ENCODE data around the gene MAST4.

The MAST4 gene

DNA sequence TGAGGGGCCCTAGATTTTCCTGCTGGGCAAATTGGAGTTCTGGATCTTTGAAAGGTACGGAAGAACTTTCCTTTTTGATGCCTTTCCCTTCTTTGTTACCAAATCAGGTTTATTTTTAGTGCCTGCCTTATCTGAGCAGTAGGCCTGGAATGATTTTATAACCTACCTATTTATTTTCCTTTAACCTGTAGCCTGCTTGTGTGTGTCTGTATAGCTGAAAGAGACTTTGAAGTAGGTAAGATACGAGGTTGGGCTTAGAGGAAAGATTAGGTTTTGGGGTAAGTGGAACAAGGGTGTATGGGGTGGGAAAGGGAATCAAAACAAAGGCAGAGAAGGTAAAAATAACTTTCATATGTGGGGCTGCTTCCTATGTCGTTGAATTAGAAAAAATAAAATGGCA, 389.2 kb downstream of the MAST4 start:
- no peak for DNase-seq (ENCODE audit: low read depth in 1 of 2, low spot score in 1 of 2)

DNA sequence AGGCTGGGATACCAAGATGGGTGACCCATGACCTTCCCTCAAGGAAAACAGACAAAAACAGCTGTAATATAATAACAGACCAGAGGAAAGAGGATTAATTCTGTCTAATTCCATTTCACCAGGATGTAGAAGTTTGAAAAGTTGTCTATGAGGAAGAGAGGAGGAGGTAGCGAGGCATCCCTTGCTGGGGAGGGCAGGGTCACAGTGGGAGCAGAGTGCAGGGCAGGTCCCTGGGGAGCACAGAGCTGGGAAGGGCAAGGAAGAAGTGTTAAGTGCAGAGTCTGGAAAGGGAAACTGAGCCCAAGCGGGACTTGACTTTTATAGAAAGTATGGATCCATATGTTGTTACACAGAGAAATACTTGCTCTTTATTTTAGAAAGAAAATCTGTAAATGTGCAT, 389.8 kb downstream of the MAST4 start:
- no peak for DNase-seq (ENCODE audit: low read depth in 1 of 2, low spot score in 1 of 2)

DNA sequence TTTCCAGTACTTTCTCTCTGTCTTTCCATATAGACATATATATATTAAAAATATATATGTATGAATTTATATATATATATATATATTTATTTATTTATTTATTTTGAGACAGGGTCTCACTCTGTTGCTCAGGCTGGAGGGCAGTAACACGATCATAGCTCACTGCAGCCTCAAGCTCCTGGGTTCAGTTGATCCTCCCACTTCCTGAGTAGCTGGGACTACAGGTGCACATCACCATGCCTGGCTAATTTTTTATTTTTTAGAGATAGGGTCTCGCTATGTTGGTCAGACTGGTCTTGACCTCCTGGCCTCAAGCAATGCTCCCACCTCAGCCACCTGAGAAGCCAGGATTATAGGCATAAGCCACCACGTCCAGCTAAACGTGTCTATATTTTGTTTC, 390.3 kb downstream of the MAST4 start:
- no peak for DNase-seq (ENCODE audit: low read depth in 1 of 2, low spot score in 1 of 2)

DNA sequence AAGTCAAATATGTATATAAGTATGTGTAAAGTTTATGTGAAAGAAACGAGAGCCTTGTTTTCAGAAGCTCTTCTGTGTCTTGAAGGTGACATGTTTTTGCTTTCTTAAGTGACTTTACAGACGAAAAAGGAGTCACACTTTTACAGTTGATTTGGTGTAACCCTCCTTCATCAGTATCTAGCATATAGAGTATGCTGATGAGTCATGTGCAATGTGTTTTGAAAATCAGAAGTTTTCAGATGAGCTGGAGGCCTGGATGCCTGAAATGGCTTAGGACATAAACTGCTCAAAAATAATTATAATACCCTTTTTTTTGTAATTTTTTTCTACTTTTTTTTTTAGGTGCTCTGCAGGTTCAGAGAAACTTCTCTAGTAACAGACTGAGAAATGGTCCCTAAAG, 390.9 kb downstream of the MAST4 start:
- DNase-seq (ENCODE audit: low read depth in 1 of 2, low spot score in 1 of 2) = no peak

DNA sequence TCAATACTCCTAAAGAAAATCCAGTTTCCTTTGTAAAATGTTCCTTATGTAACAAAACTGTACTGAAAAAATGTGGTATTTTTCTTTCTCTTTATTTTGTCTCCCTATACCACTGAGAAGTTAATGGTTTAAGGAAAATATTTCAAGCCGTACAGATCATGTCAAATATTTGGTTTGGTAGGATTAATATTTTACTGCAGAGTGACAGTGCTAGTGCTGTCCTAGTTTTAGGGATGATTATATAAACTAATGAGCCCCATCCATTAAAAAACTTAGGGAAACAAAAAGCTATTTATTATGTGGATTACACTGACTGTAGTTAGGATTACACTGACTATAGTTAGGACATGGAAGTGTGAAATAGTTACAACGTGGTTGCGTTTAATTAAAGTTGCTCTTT, 391.3 kb downstream of the MAST4 start:
- no peak for DNase-seq (ENCODE audit: low read depth in 1 of 2, low spot score in 1 of 2)

DNA sequence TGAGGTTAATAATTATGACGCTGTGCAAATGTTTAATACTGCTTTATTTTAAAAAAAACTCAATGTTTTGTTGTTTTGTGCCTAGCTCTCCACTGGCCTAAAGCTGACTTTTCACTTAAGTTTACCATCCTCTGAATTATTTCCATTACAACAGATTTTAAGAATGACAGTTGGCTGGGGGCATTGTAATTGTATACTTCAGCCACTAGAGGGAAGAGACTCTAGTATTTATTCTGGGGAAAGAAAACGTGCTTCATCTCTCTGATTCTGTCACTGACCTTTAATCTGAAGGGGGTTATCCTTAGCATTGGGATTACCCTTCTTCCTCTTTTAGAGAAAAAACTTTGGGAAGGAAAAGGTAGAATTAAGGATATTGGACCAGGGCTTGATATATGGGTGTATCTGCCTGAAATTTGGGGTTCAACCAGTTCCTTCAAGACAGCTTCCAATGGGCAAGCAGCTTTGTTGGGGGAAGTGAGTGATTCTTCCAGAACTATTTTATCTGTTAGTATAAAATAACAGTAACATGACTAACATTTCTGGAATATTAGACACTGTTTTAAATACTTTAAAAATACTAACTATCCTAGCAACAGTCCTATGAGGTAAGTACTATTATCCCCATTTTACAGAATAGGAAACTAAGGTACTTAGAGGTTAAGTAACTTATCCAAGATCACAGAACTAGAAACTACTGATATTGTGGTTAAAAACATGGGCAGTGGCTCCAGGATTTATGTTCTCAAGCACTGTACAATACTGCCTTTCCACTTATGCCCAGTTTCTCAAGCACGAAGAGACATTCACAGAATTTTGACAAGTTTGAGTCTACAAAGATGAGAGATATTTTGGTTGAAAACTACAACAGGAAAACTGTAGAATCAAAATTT, 392.0 kb downstream of the MAST4 start:
- DNase-seq (ENCODE audit: low read depth in 1 of 2, low spot score in 1 of 2) = no peak

DNA sequence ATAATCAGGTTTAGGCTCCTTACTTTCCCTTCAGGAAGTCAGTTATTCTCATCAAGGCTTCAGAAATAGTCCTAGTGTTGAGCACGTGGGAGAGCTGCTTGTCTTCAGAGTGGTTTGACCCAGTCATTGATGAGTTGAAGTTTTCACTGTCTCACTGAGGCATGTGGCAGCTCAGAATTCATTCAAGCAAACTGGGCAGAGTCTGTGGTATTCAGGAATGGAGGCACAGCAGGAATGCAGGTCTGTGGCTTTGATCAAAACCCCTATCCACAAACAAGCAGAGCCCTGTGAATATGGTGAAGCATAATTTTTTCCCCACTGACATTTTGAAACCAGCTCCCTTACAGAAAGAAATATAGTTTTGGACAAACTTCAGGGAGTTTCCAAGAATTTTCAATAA, 393.1 kb downstream of the MAST4 start:
- DNase-seq (ENCODE audit: low read depth in 1 of 2, low spot score in 1 of 2) = no peak

DNA sequence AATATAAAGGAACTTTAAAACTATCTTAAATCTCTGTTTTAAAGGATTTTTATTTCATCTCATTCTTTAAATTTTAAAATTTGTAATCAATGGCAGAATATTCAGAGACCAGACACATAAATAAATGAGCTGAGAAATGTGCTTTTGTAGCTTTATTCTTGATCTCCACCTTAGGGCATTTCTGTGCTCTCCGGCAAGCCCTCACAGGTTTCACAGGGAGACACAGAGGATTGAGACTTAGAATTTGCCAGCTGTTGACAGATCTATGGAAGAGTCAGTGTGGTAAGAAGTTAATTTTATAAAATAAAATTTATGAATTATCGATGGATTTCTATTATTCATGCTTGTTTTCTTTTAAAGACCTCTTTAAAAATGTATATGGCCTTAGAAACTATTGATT, 393.6 kb downstream of the MAST4 start:
- no peak for DNase-seq (ENCODE audit: low read depth in 1 of 2, low spot score in 1 of 2)

DNA sequence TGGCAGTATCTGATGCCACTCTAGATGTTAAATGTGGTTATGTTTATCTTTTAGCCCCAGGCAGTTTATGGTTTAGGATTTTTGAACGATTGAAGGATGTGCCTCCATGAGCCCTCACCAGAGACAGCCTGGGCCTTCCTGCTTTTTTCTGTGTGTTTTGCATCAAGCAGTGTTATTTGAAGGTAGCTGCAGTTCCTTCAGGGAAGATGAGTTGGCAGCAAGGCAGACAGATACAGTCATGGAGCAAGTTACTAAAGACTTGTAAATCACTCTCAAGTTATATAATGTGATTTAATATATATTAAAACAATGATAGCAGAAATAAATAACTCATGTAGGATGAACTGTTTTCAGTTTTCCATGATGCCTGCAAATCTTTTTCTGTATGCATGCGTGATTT, 395.6 kb downstream of the MAST4 start:
- no peak for DNase-seq (ENCODE audit: low read depth in 1 of 2, low spot score in 1 of 2)

DNA sequence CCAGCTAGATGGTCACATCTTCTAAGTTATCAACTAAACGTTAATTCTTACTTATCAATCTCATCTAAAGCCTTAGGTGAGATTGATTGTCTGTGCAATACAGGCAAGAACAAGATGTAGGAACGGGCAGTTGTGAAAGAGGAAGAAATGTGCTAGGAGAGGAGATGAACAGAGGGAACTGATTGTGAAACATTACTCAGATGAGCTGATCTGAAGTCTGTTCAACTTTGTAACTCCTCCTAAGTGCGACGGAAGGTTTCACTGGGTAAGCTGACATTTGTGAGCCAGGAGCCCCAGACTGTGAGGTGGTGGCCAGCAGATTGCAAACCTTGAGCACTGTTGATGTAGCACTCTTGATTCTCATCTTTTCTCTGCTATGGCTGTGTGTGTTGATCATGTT, 396.4 kb downstream of the MAST4 start:
- DNase-seq (ENCODE audit: low read depth in 1 of 2, low spot score in 1 of 2) = no peak

DNA sequence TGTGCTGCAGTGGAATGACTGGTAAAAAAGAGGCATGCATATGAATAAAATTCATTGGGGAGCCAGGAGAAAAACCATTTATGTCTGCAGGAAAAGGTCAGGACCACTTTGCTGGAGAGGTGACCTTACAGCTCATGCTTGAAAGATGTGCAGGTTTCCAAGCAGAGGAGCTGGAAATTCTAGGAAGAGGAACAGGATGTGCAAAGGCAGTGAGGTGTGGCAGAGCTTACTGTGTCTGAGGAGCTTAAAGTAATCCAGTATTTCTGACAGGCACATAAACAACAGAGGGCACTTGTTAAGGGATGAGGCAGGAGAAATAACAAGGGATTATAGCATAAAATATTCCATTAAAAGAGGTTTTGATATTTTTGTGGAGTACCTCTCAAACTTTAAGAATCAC, 397.3 kb downstream of the MAST4 start:
- no peak for DNase-seq (ENCODE audit: low read depth in 1 of 2, low spot score in 1 of 2)

DNA sequence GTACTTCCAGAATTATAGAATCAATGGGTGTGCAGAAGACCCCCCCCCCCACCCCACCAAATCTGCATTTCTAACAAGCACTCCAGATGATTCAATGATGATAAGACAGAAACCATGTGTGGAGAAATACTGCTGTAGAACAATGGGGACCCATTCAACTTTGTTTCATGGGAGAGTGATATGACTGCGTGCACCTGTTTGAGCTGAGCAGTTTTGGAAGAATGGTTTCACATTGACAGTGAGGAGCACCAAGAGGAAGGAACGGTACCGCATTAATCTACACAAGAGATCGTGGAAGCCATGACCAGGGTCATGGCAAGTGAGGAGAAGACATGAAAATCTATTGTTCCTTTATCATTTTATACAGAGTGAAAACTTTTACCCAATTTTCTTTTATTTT, 397.7 kb downstream of the MAST4 start:
- no peak for DNase-seq (ENCODE audit: low read depth in 1 of 2, low spot score in 1 of 2)

DNA sequence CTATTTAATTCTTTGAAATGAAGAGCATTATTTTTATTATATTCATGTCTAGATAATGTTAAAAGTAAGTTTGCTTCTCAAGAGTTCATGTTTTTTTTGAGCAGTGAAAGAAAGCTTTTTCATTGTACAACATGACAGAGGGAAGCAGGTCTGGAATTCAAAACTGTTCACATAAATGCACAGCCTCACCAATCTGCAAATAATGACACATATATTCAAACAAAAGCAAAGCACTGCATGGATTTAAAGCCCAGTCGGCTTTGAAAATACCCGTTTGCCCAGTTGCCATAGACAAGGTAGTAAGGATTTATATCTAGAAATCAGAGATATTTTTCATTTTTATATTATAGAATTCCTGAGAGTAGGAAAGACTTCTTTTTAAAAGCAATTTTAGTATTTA, 398.6 kb downstream of the MAST4 start:
- DNase-seq (ENCODE audit: low read depth in 1 of 2, low spot score in 1 of 2) = no peak

DNA sequence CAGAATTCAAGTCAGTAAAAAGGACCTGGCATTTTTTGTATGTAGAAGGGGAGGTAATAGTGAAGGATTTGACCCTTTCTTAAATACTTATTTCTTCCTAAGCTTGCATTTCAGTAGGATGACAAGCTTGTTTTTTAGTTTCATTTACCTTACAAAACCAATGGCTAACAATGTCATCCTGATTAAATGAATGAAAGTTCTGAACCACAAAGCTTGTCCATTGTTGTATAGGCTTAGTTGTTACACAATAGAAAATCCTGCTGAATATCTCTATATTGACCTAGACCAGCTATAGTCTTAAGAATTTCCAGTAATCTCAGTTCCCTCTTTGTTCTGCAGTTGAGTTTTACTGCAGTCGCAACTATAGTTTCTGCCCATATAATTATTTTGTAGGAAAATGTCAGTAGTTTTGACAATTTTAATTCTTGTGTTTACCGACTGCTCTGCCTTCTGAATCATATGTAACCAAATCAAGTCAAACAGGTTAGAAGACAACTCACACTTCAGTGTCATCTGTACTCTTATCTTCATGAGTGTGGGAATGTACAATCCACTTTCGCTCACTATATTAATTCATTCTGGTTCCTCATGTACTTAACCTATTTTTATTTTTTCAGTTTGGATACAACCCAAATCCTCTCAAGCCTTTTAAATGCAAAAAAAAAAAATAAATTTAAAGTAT, 404.7 kb downstream of the MAST4 start:
- DNase-seq (ENCODE audit: low read depth in 1 of 2, low spot score in 1 of 2) = no peak

DNA sequence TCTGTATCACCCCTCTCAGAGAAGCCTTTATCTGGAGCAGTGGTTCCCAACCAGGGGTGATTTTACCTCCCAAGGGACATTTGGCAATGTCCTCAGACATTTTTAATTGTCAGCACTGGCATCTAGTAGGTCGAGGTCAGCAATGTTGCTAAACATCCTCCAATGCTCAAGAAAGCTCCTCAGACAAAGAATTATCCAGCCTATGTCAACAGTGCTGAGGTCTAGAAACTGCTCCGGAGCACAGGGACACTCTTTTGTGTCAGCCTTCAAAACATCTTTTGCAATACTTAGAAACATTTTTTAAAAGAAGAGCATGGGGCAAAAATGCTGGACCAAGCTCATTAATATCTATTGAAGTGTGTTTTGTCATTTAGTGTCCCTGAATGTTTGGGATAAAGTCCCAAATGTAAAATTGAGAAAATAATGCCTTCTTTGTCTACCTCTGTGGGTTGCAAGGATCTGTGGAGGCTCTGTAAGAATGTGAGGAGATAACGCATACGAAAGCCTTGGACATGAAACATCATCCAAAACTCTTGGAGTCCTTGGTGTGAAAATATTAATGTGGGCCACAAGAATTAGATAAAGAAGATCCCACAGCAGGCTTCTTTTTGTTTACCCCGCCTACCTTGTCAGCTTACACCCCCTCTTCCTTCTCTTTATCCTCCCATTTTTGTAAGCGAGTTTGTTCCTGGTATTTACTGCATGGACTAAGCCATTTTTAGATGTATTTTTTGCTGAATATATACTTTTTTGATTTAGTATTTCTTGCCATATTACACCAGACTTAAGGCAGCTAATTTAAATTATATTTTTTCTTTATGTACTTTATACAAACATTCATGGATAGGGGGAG, 406.9 kb downstream of the MAST4 start:
- no peak for DNase-seq (ENCODE audit: low read depth in 1 of 2, low spot score in 1 of 2)

DNA sequence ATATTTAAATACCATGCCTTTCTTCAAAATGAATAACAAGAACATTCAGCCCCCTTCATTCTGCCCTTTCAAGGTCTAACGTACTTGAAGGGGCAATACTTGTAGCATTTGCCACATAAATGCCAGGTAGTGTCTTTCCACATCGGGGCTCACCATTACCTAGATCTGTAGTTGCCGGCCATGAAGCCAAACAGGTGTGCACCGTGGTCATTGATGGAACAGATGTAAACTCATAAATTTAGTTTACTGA, 407.4 kb downstream of the MAST4 start:
- DNase-seq (ENCODE audit: low read depth in 1 of 2, low spot score in 1 of 2) = no peak

DNA sequence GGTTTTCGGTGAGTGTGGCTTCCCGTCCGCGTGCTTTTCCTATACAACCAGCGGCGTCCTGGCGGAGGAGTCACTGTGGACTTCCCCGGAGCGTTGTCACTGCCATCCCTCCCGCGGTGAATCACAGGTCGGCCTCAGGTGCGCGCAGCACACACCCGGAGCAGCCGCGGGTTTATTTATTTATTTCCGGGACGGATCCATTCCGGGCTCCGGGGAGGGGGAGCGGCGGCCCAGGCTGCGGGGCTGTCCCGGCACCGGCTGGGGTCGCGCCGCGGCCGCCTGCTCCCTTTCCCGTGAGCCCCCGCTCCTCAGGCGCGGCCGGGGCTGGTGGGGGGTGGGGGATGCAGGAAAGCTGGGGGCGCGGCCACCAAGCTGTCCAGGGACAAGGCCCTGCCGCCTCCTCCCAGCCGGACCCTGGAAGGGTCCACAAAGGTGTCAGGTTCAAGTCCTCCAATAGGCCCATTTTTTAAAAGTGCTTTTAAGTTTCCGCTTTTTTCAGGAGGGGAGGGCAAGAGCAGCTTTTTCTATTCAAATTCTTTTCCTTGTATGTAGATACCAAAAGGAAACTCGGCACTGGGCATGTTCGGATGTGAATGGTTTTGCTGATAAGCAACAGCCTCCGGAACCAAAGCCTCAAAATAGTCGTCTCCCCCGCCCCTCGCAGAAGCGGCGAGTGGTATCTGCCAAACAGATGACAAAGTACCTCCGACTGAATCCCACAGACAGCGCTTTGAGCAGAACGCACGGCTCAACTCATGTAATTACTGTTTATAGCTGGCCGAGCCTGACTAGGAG, 407.9 kb downstream of the MAST4 start:
- DNase-seq (ENCODE audit: low read depth in 1 of 2, low spot score in 1 of 2) = peak; percentile 76 to 79

DNA sequence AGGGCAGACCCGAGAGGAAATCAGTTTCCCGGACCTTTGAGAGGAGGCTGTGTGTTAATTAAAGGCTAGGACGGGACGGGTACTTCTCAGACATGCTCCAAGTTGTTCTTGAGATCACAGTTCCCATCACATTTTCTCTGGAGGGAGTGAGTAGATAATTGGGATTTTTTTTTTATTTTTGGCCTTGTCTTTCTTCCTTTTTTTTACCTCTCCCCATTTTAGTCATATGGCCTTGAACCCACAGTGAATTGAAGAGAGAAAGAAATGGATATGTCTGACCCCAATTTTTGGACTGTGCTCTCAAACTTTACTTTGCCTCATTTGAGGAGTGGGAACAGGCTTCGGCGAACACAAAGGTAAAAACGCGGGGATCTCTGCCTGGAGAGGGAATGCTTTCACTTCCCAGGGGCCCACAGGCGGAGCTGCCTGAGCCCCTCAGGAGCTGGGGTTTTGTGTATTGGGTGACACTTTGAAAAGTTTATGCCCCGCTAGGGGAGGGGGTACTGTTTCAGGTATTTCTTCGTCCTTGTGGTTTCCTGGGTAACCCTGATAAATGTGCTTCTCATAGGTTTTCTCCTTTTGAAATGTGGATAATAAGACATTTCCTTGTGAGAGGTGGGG, 408.6 kb downstream of the MAST4 start:
- DNase-seq (ENCODE audit: low read depth in 1 of 2, low spot score in 1 of 2) = no peak

DNA sequence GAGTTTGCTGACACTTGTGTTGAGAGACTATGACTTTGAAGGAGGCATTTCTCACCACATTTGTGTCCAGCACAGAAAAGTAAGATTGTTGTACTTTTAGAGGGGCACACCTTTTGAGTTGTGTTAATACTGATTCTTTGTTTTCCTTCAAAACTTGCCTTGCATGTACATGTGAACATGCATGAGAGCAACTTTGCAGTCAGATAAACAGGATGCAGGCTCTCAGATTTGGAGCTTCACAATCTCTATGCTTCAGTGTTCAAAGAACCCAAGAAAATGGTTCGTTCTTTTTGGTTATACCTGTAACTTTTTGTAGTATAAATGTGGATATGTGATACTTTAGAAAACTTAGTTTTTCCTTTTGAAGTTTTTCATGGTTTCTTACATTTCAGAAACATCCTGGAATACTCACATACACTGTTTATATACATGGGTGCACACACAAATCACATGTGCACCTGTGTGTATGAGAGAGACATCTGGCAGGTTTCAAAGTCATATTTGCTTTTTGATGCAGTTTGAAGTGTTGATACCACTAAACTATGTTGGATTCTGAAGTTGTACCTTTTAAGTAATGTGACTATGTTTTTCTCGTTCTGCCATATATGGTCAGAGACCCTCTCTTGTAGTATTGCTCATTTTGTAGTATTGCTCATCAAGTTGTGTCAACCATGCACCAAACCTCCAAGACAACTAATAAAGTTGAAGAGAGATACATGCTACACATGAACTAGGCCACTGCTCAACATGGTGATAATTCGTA, 409.7 kb downstream of the MAST4 start:
- no peak for DNase-seq (ENCODE audit: low read depth in 1 of 2, low spot score in 1 of 2)

DNA sequence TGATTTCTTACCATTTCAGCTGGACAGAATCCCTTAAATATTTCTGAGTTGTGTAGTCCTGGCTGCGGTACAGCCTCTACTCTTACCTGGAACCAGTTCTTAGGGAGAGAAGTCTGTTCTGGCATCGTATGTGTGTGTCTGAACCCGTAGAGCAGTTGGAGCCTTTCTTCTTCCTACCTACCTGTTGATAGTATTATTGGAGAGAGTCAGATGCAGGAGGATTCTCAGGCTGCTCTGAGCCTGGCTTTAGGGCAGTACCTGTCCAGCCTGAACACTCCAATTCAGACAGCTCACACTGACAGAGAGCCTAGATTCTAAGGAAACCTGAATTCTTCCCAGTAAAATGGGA, 410.3 kb downstream of the MAST4 start:
- no peak for DNase-seq (ENCODE audit: low read depth in 1 of 2, low spot score in 1 of 2)

All from stimulated activated CD4-positive, alpha-beta T cell treated with anti-CD3 and anti-CD28 coated beads, Interleukin-15, amount 100 ng/mL, for 1 hour (primary cell).